Measurements from ENCODE around the gene CELSR2.

GRCh38 chr1:109265741-109266330 lies 16.5 kb downstream of the CELSR2 start:
- TF ChIP-seq TAF1 (IDR thresholded peaks at IDR 0.05; ENCODE audit: low read depth, low read length) (no peak), CTCF (IDR thresholded peaks at IDR 0.05; ENCODE audit: control extremely low read depth in 1 of 3, insufficient read depth in 1 of 3, low read depth in 1 of 3, low read length in 3 of 3) (no peak), PHF8 (conservative IDR thresholded peaks at IDR 0.05; ENCODE audit: low read depth, low read length) (no peak), POLR2A (IDR thresholded peaks at IDR 0.05; ENCODE audit: control extremely low read depth in 1 of 2, low read depth in 2 of 2, low read length in 2 of 2) (no peak), JUN (IDR thresholded peaks at IDR 0.05; ENCODE audit: low read depth, low read length) (no peak), SIN3A (conservative IDR thresholded peaks at IDR 0.05 in 1 of 2, IDR thresholded peaks at IDR 0.05 in 1 of 2; ENCODE audit: low read depth in 1 of 2, low read length in 2 of 2) (no peak), RAD21 (IDR thresholded peaks at IDR 0.05 in 1 of 2, conservative IDR thresholded peaks at IDR 0.05 in 1 of 2; ENCODE audit: low read depth in 2 of 2, low read length in 2 of 2) (no peak), FOSL1 (IDR thresholded peaks at IDR 0.05; ENCODE audit: insufficient read depth, low read depth, low read length) (no peak)

Measured in H1 (cell line).